ENCODE measurements around the gene LRMDA.

DNA sequence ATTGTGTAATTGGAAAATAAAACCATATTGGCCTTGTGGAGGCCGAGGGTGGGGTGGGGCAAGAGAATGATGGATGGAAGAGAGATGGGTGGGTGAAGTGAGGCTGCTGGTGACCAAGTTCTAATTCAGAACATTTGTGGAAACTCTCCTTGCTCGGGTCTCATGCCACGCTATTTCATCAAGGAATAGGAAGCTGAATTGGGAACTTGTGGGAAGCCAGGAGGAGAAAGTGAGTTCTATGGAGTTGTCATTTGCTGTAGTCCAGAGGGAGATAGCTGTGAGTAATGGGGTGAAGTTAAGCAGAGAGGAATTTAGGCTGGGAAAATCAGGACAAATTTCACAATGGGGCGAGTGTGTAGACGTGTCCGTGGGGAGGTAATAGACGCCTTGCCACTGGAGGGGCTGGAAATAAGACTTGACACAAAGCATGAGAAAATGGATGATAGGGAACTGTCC, 339.2 kb downstream of the LRMDA start:
- TF ChIP-seq, protein P1, sequence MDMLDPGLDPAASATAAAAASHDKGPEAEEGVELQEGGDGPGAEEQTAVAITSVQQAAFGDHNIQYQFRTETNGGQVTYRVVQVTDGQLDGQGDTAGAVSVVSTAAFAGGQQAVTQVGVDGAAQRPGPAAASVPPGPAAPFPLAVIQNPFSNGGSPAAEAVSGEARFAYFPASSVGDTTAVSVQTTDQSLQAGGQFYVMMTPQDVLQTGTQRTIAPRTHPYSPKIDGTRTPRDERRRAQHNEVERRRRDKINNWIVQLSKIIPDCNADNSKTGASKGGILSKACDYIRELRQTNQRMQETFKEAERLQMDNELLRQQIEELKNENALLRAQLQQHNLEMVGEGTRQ (IDR thresholded peaks at IDR 0.05; ENCODE audit: low read depth, low read length): no peak
- TF ChIP-seq POLR2A (IDR thresholded peaks at IDR 0.05; ENCODE audit: low read depth, low read length) (no peak), CEBPB (IDR thresholded peaks at IDR 0.05; ENCODE audit: low read depth, low read length) (no peak), BHLHE40 (IDR thresholded peaks at IDR 0.05; ENCODE audit: low read depth, low read length) (no peak), MAFK (IDR thresholded peaks at IDR 0.05; ENCODE audit: low read depth, low read length) (no peak), FOS (IDR thresholded peaks at IDR 0.05; ENCODE audit: low read depth, low read length) (no peak), RAD21 (IDR thresholded peaks at IDR 0.05; ENCODE audit: low read length) (no peak), CHD1 (IDR thresholded peaks at IDR 0.05; ENCODE audit: low read depth, low read length) (no peak), MAZ (IDR thresholded peaks at IDR 0.05; ENCODE audit: borderline replicate concordance, low read depth, low read length) (no peak), RFX5 (IDR thresholded peaks at IDR 0.05; ENCODE audit: low read depth, low read length) (no peak), RCOR1 (IDR thresholded peaks at IDR 0.05; ENCODE audit: insufficient replicate concordance, low read length) (no peak), SMC3 (IDR thresholded peaks at IDR 0.05; ENCODE audit: low read depth, low read length) (no peak)
- TF ChIP-seq, protein P2, sequence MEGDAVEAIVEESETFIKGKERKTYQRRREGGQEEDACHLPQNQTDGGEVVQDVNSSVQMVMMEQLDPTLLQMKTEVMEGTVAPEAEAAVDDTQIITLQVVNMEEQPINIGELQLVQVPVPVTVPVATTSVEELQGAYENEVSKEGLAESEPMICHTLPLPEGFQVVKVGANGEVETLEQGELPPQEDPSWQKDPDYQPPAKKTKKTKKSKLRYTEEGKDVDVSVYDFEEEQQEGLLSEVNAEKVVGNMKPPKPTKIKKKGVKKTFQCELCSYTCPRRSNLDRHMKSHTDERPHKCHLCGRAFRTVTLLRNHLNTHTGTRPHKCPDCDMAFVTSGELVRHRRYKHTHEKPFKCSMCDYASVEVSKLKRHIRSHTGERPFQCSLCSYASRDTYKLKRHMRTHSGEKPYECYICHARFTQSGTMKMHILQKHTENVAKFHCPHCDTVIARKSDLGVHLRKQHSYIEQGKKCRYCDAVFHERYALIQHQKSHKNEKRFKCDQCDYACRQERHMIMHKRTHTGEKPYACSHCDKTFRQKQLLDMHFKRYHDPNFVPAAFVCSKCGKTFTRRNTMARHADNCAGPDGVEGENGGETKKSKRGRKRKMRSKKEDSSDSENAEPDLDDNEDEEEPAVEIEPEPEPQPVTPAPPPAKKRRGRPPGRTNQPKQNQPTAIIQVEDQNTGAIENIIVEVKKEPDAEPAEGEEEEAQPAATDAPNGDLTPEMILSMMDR (conservative IDR thresholded peaks at IDR 0.05; ENCODE audit: low read depth, low read length): no peak
- TF ChIP-seq, protein P3, sequence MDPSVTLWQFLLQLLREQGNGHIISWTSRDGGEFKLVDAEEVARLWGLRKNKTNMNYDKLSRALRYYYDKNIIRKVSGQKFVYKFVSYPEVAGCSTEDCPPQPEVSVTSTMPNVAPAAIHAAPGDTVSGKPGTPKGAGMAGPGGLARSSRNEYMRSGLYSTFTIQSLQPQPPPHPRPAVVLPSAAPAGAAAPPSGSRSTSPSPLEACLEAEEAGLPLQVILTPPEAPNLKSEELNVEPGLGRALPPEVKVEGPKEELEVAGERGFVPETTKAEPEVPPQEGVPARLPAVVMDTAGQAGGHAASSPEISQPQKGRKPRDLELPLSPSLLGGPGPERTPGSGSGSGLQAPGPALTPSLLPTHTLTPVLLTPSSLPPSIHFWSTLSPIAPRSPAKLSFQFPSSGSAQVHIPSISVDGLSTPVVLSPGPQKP (IDR thresholded peaks at IDR 0.05; ENCODE audit: borderline replicate concordance, low read depth, low read length): no peak

Data from IMR-90 (cell line).